Uterus (tissue), 2 donors: ENCODE results near the gene TUSC2.

ENCODE experiments used
- POLR2A ChIP-seq, 2 donors: fragments of 450-650 bp; IDR thresholded peaks; one replicate each; pipeline ENCODE4 v1.6.1; 2016; ENCODE audit warnings: antibody characterized with exemption in 2 of 2, mild to moderate bottlenecking in 1 of 2, moderate library complexity in 1 of 2
- TF ChIP-seq, protein P1 (sequence below), 4 experiments: fragments of 200-600 bp in 2 of 4; fragments of 450-650 bp in 2 of 4; sonication (generic) in 2 of 4; IDR thresholded peaks; one replicate each; pipeline ENCODE4 v1.5.1; 2016 to 2019; ENCODE audit warnings: antibody characterized with exemption in 4 of 4, mild to moderate bottlenecking in 2 of 4, moderate library complexity in 1 of 4

DNA sequence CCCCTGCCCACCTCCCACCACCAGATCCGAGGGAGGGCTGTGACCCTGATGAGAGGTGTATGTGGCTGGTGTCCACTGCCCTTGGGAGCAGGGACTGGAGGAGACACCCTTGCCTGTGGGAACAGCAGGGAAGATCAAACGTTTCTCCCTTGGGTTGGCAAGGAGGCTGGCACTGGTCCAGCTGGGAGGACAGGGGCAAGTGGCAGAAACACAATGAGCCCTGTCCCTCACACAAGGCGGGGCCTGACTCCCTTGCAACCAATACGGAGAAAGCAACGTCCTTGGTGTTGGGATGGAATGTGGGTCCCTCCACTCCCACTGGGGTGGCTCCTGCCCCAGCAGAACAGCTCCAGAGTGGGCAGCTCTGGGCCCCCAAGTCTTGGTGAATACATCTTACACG lies 10.7 kb downstream of the TUSC2 start:
- TF ChIP-seq, protein P1, sequence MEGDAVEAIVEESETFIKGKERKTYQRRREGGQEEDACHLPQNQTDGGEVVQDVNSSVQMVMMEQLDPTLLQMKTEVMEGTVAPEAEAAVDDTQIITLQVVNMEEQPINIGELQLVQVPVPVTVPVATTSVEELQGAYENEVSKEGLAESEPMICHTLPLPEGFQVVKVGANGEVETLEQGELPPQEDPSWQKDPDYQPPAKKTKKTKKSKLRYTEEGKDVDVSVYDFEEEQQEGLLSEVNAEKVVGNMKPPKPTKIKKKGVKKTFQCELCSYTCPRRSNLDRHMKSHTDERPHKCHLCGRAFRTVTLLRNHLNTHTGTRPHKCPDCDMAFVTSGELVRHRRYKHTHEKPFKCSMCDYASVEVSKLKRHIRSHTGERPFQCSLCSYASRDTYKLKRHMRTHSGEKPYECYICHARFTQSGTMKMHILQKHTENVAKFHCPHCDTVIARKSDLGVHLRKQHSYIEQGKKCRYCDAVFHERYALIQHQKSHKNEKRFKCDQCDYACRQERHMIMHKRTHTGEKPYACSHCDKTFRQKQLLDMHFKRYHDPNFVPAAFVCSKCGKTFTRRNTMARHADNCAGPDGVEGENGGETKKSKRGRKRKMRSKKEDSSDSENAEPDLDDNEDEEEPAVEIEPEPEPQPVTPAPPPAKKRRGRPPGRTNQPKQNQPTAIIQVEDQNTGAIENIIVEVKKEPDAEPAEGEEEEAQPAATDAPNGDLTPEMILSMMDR (IDR thresholded peaks at IDR 0.05) = no peak
- TF ChIP-seq POLR2A (IDR thresholded peaks at IDR 0.05) = no peak
